Nephron (organoid): ENCODE results near the gene CHCHD2.
"Not testable (repeated sequence)": the region's sequence is repeated elsewhere in the genome, so short reads cannot be mapped to it uniquely, and the experiment has no call there.

Experiments used
- H3K27ac Mint-ChIP-seq, 3 experiments: 2 replicates each; pipeline ENCODE4 v1.8.0; 2020; ENCODE audit warnings: mixed read lengths in 3 of 3, mild to moderate bottlenecking in 2 of 3, moderate library complexity in 1 of 3
- H3K27me3 Mint-ChIP-seq: 2 replicates; pipeline ENCODE4 v1.8.0; 2021; ENCODE audit warnings: low read depth, mild to moderate bottlenecking, moderate library complexity, mixed read lengths
- H3K36me3 Mint-ChIP-seq: 2 replicates; pipeline ENCODE4 v1.8.0; 2020; ENCODE audit warnings: low read depth, mixed read lengths
- H3K4me1 Mint-ChIP-seq: 2 replicates; pipeline ENCODE4 v1.8.0; 2020; ENCODE audit warnings: mixed read lengths
- H3K4me3 Mint-ChIP-seq, 3 experiments: 2 replicates each; pipeline ENCODE4 v1.8.0; 2020; ENCODE audit warnings: mild to moderate bottlenecking in 3 of 3, mixed read lengths in 3 of 3, moderate library complexity in 2 of 3
- H3K9me3 Mint-ChIP-seq: 2 replicates; pipeline ENCODE4 v1.8.0; 2020; ENCODE audit warnings: mixed read lengths
- CTCF ChIP-seq, 3 experiments: fragments of 200-600 bp; sonication (generic); IDR thresholded peaks; one replicate each; pipeline ENCODE4 v1.5.0; 2021; ENCODE audit warnings: antibody characterized with exemption in 3 of 3; ENCODE audit not compliant: unreplicated experiment in 3 of 3

The CHCHD2 gene

GRCh38 chr7:56083150-56083785 lies 23.0 kb downstream of the CHCHD2 start:
- peaks cover 24% of the 10 kb centered on the region for H3K36me3 Mint-ChIP-seq
- no peak for TF ChIP-seq CTCF (IDR thresholded peaks at IDR 0.05; ENCODE audit: unreplicated experiment in 3 of 3)
- no peaks in the 10 kb centered on the region for H3K9me3 Mint-ChIP-seq
- H3K27ac Mint-ChIP-seq = peak overlapping the region in 2 of 3 experiments; percentile 60 to 79
- peaks cover 29% of the 10 kb centered on the region for H3K4me1 Mint-ChIP-seq
- H3K27me3 Mint-ChIP-seq = no peaks in the 10 kb centered on the region
- peak overlapping the region in 1 of 3 experiments; percentile 2 for H3K4me3 Mint-ChIP-seq

GRCh38 chr7:56081626-56082340 lies 24.5 kb downstream of the CHCHD2 start:
- no peak overlapping the region for H3K27ac Mint-ChIP-seq
- peaks cover 25% of the 10 kb centered on the region for H3K36me3 Mint-ChIP-seq
- H3K9me3 Mint-ChIP-seq = no peaks in the 10 kb centered on the region
- no peak overlapping the region for H3K4me3 Mint-ChIP-seq
- peaks cover 29% of the 10 kb centered on the region for H3K4me1 Mint-ChIP-seq
- H3K27me3 Mint-ChIP-seq = no peaks in the 10 kb centered on the region
- TF ChIP-seq CTCF (IDR thresholded peaks at IDR 0.05; ENCODE audit: unreplicated experiment in 3 of 3) = no peak

GRCh38 chr7:56080726-56081435 lies 25.4 kb downstream of the CHCHD2 start:
- H3K36me3 Mint-ChIP-seq = peaks cover 26% of the 10 kb centered on the region
- not testable (repeated sequence) for H3K27me3 Mint-ChIP-seq, H3K9me3 Mint-ChIP-seq, H3K4me3 Mint-ChIP-seq, H3K27ac Mint-ChIP-seq
- peaks cover 26% of the 10 kb centered on the region for H3K4me1 Mint-ChIP-seq

- no peaks in the 10 kb centered on the region for H3K9me3 Mint-ChIP-seq
- no peak overlapping the region for H3K4me3 Mint-ChIP-seq
- H3K27ac Mint-ChIP-seq = peak overlapping the region in 1 of 3 experiments; percentile 66
- peak in 1 of 3 experiments; percentile 9 for TF ChIP-seq CTCF (IDR thresholded peaks at IDR 0.05; ENCODE audit: unreplicated experiment in 3 of 3)
- no peaks in the 10 kb centered on the region for H3K27me3 Mint-ChIP-seq
- peaks cover 23% of the 10 kb centered on the region for H3K36me3 Mint-ChIP-seq
- peaks cover 24% of the 10 kb centered on the region for H3K4me1 Mint-ChIP-seq
Observed at GRCh38 chr7:56079450-56080185, 26.7 kb downstream of the CHCHD2 start.

GRCh38 chr7:56078196-56078595 lies 28.1 kb downstream of the CHCHD2 start:
- Mint-ChIP-seq H3K4me1 (peaks cover 18% of the 10 kb centered on the region), H3K4me3 (no peak overlapping the region), H3K27me3 (no peaks in the 10 kb centered on the region), H3K27ac (no peak overlapping the region), H3K9me3 (no peaks in the 10 kb centered on the region), H3K36me3 (peaks cover 24% of the 10 kb centered on the region)
- TF ChIP-seq CTCF (IDR thresholded peaks at IDR 0.05; ENCODE audit: unreplicated experiment in 3 of 3) = no peak

GRCh38 chr7:56077681-56078080 lies 28.6 kb downstream of the CHCHD2 start:
- Mint-ChIP-seq H3K4me3 (no peak overlapping the region), H3K36me3 (peaks cover 28% of the 10 kb centered on the region), H3K27me3 (no peaks in the 10 kb centered on the region), H3K4me1 (peaks cover 16% of the 10 kb centered on the region), H3K9me3 (no peaks in the 10 kb centered on the region), H3K27ac (no peak overlapping the region)
- TF ChIP-seq CTCF (IDR thresholded peaks at IDR 0.05; ENCODE audit: unreplicated experiment in 3 of 3) = no peak
